NCI-H1092 (cell line): Measurements from ENCODE around the gene PARL.
A peak's percentile ranks its signal among the peaks of the same experiment; 100 is the strongest.

Source experiments
- DNase-seq: peaks from one replicate; lab custom pipeline; 2025; lab: John Stamatoyannopoulos, UW

PARL gene

DNA sequence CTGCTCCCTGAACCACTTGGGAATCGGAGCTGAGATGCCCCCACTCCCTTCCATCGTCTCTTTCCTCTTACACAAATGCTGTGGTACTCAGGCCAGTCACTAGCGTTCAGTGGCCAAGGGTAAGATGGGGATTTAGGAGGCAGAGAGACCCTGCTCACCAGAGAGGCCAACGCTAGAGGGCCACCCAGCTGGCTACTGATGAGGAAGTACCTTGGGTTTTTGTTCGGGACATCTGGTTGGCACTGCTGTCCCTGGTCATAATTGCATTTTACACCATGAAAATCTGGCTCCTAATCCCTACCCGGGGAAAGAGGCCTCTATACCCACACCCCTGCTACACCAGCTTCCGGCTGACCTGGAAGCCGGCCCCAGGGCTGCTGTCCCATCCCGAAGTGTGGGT lies 67.0 kb downstream of the PARL start:
- no peak for DNase-seq

DNA sequence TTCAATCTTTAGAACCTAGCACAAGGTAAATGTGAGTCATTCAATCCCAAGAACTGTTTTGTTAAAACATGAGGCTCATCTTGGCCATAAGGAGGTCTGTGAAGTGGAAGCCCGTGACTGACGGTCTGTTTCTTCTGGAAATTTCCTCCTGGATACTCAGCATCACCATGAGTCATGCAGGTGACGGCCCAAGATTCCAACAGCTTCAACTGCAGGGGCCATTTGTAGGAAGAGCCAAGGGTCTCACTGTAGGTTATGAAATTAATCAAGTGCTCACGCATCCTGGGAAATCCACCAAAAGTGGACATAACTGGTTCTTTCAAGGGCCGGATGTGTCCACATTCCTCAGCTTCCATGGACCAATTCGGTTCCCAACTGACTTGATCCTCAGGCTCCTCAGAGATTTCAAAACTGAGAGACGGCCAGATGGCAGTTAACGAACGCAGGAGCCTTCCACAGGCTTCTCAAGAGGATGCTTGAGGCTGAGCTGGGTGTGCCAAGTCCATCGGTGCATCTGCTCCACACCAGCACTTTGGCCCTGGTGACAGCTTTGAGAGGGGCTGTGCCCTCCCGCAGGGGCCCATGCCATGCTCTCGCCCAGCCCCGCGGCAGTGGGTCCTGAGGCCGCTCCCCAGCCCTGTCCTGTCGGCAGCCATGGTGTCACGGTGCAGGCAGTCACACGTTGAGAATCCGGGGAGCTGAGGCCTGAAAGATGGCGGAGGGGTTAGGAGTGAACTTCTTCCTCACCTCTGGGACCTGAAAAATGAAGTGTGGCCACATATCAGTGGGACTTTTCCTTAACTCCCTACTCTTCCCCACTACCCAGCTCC lies 67.8 kb downstream of the PARL start:
- DNase-seq: no peak

DNA sequence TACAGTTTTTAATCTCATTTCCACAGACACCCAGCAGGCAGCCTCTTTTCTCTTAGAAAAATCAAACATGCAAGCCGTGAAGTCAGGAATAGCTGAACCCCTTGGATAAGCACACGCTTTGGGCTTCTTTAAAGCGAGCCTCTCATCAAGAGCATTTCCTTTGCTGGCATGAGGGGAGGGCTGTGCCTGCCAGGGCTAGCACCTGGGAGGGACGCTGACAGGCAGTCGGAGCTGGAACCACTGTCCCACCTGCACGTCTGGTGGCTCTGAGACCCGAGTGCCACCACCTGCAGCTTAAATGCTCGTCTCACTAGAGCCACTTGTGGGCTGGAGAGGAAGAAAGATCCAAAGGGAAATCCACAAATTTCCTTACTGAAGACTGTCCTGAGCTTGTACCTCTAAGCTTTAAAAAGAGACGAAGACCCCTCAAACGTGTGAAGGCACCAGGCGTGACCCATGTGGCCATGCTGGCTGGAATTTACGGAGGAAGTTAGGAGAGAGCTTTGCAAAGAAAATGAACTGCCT lies 68.7 kb downstream of the PARL start:
- no peak for DNase-seq

DNA sequence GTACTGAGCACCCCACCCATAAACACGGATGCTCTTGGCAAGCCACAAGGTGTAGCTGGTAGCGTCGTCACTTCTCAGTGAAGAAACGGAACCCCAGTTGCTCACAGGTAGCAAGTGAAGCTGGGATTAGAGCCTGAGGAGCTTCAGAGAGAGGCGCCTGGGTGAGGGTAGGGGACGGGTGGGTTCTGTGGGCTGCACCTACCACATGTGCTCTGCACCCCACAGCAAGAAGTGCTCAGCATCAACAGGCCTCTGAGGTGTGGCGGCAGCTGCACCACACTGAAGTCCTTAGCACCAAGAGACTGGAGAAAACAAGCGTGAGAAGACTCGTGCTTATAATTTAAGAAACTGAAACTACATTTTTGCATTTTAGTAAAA lies 69.1 kb downstream of the PARL start:
- DNase-seq: no peak

DNA sequence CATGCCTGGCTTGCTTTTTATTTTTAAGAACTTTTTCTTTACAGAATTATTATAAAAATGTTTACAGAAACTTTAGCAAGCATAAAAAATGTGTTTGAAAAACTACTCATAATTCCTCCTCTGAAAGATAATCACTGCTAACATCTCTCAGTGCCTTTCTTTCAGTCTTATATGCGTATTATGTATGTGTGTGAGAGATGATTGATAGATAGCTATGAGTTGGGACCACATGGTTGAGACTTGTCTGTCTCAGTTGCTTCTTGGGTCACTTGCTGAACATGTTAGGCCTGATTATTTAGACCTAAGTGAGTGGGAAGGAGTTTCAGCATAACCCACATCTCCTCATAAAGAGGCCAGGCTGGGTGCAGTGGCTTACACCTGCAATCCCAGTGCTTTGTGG lies 70.4 kb downstream of the PARL start:
- no peak for DNase-seq

DNA sequence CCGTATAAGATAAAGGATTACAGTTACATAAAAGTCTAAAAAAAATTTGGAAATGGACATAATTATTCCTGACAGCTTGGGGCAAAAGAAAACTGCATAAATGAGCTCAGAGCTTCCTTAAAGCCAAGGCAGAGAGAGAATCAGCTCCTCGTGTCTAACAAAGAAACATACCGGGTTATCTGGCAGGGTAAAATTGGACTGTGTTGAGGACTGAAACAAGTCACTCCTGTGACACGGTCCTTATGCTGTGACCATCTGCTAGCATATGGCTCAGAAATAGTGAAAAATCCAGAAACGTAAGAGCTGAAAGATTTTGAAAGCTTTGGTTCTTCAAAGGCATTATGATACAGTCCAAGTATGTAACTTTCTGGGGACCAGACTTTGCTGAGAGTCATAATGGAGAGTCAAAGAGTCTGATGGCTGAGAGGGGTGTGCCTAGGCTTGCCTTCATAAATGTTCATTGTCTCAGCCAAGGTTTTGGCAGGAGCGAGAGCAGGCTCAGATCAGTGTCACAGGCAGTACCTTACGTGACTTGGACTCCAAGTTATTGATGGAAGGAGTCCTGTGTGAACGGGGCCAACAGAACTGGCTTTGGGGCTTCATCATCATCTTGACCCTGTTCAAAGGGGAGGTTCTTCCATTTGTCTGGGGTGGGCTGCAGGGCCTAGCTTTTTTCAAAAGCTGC lies 71.8 kb downstream of the PARL start:
- no peak for DNase-seq

DNA sequence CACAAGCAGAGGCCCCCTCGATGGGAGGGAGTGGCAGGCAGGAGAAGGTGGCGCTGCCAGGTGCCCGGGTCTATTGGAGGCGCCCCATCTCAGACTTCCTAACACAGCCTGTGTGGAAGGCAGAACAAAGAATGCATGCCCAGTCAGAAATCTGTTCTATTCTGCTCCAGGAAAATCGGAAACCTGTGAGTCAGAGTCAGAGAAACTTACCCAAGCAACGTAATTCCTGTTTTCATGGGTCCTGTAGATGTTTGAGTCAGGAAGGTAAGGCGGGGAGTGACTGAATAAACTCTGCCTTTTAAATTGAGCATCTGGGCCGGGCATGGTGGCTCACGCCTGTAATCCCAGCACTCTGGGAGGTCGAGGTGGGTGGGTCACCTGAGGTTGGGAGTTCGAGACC lies 73.0 kb downstream of the PARL start:
- no peak for DNase-seq

DNA sequence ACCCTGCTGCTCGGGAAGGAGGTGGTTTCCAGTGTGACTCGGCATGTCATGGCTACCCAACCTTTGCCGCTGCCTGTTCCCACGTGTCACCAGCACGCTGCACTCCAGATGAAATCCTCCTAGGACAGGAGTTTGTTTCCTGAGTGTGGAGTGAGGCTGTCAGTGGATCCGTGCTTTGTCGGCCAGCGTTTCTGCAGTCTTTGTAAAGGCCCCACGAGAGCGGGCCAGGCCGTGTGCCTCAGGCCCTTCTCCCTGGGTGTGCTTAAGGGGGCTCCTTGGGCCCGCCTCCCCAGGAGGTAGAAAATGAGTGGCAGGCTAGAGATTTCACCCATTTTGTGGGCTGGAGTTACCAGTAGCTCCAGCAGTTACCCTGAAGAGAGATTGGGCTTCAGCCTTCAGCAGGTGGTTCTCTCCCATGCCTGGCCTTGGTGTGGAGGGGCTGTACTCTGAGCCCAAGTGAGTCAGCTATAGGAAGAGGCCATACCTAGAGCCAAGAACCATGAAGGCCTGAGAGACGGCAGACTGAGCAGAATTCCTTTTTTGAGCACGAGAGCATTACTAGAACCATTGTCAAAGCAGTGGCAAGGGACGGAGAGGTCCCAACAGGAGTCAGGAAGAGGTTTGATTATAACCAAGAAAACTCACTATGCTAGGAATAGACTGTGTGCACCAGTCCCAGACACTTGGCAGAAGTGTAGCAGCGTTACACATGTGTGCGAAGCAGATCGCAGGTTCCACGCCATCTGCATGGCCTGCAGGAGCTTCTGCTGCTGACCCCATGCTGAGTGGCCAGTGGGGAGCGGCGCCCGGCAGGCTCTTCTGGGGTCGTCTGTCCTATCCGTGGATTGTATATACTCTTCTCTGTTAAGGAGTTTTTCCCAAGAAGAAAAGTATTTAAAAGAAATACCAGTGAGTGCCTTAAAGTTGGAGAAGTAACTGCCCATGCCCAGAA lies 73.8 kb downstream of the PARL start:
- no peak for DNase-seq

DNA sequence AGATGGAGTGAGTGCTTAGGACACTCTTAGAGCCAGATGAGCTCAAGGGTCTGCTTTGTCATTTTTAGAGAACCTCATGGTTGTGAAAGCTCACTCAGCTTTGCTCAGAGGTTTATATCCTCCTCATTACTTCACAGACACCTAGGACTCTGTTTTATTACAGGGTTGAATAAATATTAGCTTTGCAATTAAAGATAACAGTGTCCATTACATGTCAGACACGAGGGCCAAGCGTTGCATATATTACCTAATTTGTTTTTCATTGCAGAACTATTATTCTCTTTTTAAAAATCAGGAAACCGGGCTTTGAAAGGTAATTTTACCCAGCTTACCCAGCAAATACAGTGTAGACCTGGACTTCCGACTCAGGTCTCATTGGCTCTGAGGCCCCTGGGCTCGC lies 75.4 kb downstream of the PARL start:
- no peak for DNase-seq

DNA sequence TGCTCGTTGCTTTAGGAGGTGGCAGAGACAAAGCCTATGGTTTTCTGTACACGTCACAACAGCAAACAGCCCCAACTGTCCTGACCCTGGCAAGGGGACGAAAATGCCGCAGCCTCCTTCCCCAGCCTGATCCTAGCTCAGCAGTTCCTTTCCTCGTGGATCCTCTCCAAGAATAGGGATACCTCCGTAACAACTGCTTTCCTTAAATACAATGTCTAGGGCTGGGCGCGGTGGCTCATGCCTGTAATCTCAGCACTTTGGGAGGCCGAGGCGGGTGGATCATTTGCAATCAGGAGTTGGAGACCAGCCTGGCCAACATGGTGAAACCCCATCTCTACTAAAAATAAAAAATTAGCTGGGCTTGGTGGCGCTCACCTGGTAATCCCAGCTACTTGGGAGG lies 76.3 kb downstream of the PARL start:
- DNase-seq: no peak

DNA sequence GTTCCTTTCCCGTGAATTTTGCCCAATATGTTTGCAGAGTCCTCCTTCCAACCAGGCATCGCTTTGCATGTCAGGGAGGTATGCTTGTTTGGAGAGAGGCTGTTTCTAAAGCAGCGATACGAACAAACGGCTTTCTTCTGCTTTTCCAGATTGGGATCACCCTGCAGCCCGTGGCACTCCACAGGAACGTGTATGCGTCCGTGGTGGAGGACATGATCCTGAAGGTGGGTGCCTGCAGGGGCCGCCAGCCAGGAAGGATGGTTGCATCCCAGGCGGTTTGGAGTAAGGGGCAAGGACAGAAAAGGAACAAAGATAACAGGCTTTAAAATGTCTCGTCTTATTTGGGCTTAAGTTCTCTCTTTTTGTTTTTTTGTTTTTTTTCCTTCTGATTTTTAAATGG lies 76.8 kb downstream of the PARL start:
- no peak for DNase-seq

DNA sequence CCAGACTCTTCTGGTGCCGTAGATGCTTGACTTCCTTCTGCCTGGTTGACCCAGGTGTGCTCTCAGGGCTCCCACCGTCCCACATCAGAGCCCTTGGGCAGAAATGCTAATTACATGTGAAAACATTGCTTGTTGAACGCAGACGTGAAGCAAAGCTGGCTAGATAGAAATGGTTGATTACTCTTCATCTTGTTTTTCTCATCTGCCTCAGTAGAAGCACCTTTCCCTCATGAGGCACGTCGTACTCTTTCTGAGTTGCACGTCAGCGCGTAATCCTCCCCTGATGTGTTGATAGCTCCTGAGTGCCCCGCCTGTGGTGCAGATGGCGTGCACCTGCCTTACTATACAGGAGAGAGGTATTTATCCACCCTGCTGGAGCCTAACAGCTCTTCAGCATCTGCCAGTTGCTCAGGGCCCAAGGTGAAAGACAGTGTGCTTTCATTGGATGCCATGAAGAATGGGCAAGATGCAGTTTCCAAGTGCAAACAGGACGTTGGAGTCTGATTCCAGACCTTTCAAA lies 77.4 kb downstream of the PARL start:
- DNase-seq: peak; percentile 58

DNA sequence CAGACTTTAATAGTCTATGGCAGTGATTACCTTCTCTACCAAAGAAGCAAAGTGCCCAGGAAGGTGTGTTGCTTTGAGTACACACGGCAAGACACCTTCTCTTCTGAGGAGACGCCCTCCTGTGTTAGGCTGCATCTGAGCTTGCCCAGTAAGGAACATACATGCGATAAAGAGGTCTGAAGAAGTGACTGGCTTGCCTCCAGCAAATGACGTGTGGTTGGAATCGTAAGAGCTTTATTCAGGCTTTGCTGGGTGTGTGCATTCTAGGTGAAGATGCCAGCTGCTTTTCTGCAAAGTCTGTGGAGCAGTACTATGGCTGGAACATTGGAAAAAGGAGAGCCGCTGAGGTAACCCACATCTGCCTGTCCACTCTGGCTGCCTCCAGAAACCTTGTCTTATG lies 81.7 kb downstream of the PARL start:
- DNase-seq: no peak

DNA sequence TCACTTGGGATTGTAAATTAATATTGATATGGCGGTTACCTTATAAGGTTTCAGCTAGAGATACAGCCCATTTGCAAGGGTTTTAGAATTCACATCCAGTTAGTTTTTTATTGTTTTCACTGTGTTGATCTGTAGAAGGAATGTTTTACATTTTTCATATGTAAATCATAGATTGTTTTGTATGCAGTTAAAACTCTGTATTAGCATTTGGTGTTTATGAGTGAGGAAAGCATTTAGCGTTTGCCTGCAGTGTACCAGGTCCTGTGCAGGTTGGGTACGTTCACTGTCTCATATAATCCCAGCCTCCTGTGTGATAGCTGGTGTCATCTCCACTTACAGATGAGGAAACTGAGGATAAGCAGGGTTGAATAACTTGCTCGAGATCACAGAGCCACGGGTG lies 83.1 kb downstream of the PARL start:
- no peak for DNase-seq

DNA sequence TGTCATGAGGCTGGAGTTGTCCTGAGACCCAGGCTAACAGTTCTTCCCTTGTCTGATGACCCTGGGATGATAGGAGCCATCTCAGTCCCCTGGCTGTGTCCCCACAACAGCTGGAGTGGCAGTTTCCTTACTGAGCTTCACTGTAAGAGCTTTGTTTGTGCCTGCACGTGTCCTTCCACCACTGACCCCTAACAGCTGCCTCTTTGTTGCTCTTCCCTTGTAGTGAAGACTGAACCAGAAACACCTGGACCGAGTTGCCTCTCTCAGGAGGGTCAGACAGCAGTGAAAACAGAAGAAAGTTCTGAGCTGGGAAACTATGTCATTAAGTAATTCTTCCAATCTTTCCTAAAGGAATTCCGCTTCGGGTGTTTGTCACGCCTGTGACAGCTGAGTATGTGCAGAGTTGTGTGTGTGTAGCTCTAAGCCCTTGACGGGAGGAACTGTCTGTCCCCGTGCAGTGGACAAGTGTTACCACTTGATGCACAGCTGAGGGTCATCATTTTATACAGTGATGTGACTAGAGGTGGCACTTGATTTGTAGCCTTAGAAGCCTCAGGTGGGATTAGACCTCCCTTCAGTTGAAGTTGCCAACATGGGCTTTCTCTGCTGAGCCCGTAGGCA lies 84.3 kb downstream of the PARL start:
- DNase-seq: no peak

DNA sequence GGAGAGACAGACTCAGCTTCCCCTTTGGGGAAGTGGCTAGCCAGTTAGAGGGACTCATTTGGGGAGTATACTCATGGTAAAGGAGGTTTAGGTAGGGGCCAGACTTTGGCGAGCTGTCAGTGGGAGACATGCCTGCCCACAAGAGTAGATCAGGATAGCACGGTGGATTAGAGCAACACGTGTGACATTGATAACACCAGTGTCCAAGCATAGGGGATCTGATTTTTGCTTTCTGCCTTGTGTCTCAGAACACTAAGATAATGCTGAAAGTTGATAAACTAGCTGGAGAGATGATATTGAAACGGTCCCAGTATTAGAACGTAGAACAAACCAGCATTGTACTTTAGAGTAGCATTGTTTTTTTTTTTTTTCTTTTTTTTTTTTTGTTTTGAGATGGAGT lies 85.2 kb downstream of the PARL start:
- no peak for DNase-seq

DNA sequence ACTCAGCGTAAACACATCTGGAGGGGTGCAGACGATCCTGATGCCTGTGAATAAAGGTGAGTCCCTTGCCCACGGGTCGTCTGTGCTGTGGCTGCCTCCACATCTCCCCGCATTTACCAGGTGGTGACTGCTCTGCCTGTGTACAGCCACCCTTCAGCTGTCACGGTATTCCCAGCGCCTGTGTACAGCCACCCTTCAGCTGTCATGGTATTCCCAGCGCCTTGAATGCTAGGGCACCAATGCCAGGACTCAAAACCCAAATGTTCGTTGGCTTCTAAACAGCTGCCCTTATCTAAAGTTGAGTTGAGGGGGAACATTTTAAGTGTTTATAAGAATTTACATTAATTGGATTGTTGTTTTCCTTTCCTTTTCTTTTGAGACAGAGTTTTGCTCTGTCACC lies 86.7 kb downstream of the PARL start:
- no peak for DNase-seq

DNA sequence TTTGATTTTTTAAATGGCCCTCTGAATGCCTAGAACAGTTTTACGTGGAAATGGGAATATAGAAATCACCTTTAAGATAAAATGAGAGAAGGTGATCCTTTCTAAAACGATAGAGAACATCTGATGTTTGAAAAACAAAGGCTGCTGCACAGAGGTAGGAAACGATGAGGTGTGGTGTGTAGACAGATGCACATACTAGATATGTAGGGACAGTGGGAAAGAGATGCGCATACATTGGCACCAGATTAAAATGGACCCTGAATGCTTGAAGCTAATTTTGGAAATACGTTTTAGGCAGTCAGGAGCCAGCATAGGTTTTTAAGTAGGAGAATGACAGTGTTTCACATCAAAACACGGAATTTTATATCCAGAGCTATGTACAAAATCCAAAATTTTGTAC lies 88.3 kb downstream of the PARL start:
- DNase-seq: no peak

DNA sequence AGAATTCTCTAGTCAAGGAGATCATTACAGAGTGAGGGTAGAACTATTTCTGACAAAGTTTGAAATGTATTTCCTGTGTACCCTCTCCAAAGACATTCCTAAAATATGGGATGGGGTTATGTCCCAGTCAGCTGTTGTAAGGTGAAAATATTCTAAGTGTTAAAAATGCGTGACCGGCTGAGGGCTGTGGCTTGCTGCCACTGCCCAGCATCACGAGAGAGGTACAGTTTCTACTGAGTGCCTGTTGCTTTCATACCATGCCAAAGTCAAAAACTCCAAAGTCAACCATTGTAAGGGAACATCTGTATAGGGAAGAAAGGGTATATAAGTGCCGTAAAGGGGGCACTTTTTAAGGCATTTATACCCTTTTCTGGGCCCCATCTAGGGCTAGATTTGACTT lies 90.2 kb downstream of the PARL start:
- DNase-seq: no peak

DNA sequence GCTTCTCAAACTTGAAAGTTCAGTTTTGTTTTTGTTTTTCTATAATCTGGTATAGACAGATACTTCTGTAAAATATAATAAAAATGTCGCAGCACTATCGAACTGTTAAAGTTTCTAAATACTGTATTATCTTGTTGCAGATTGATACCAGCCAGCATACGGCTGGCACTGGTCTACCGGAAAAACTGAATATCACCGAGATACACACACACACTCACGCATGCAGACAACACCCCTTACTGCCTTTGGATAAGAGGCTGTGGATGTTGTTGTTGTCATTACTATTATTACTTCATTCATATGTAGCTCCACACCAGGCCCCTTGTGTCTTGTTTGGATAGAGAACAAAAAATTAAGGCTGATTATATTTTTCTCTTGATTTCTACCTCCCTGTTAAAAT lies 91.7 kb downstream of the PARL start:
- DNase-seq: no peak

DNA sequence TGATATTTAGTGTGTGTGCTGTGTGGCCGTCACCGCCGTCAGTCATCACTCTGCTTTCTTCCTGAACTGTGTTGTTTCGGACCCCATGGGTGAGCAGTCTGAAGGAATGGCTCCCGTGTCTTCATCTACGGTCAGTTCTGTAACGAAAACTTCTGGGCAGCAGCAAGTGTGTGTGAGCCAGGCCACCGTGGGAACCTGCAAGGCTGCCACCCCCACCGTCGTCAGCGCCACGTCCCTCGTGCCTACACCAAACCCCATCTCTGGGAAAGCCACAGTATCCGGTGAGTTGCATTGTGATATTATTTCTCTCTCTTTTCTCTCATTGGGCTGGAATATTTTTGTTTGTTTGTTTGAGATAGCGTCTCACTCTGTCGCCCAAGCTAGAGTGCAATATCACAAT lies 94.0 kb downstream of the PARL start:
- DNase-seq: no peak

DNA sequence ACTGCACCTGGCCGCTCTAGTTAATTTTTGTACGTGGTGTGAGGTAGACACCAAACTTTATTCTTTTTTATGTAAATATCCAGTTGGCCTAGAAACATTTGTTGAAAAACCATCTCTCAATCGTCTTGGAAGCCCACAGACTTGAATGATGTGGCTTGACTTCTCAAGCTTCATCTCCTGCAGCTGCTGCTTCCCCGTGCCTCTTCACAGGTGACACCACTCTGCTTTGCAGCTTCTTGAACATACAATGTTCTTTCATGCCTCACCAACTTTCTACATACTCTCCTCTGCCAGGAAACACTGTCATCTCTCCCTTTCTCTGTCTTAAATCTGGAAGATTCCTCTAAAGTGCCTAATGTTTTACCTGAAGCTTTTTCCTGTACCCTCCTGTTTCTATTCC lies 94.9 kb downstream of the PARL start:
- no peak for DNase-seq
